Activated CD4-positive, alpha-beta memory T cell treated with anti-CD3 and anti-CD28 coated beads, Interleukin-2, amount 10 ng/mL, durations not matched to agents 7 days and 5 days (primary cell): ENCODE results near the gene PPP2R3B. TPM values are rescaled to one million over a fixed set of nuclear protein-coding genes. Genes with fewer than 3 reads are reported as not detected.

Source experiments
- CTCF ChIA-PET: fragments of 350-600 bp; sonication (Branson Sonifier 250); formaldehyde crosslinking; loops from one replicate; lab custom pipeline; 2021; ENCODE audit warnings: antibody characterized with exemption, inconsistent platforms; lab: Charles Lee
- POLR2A ChIA-PET: fragments of 350-600 bp; sonication (Branson Sonifier 250); formaldehyde crosslinking; loops from one replicate; lab custom pipeline; 2021; ENCODE audit warnings: antibody characterized with exemption; lab: Charles Lee
- DNase-seq: peaks from one replicate; pipeline ENCODE4 v3.0.0-alpha.2; 2020
- H3K27ac Mint-ChIP-seq: one replicate; pipeline ENCODE4 v1.8.0; 2021; ENCODE audit warnings: mild to moderate bottlenecking, mixed read lengths
- H3K27me3 Mint-ChIP-seq: one replicate; pipeline ENCODE4 v1.8.0; 2021; ENCODE audit warnings: mixed read lengths
- H3K36me3 Mint-ChIP-seq: one replicate; pipeline ENCODE4 v1.8.0; 2021; ENCODE audit warnings: low read depth, mixed read lengths
- H3K4me1 Mint-ChIP-seq: one replicate; pipeline ENCODE4 v1.8.0; 2021; ENCODE audit warnings: mixed read lengths
- H3K4me3 Mint-ChIP-seq: one replicate; pipeline ENCODE4 v1.8.0; 2021; ENCODE audit warnings: mild to moderate bottlenecking, mixed read lengths
- H3K9me3 Mint-ChIP-seq: one replicate; pipeline ENCODE4 v1.8.0; 2021; ENCODE audit warnings: mixed read lengths
- total RNA-seq, 2 experiments: library from RNA; stranded (reverse); gene quantifications; one replicate each; pipeline ENCODE4 v1.2.3, GENCODE V29; 2021

Gene PPP2R3B
- total RNA-seq, 2 experiments from 2014 or later = 26.1 to 26.3 TPM

DNA sequence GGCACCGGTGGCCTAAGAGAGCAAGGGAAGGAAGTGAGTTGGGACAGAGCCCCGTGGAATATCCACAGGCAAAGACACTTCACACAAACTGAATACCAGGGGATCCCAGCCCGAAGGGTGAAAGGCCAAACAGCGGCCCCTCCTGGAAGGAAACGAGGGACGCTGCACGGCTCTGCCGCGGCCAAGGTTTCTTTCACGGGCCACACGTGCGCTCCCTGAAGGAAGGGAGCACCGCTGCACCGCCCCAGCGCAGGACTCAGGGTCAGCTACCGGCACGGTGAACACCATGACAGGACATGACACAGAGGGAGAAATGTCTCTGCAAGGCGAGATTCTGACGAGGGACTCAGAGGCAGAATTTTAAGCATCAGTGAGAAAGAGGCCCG, 36.6 kb downstream of the PPP2R3B start:
- no peak for DNase-seq
- Mint-ChIP-seq H3K4me3 (no peak overlapping the region), H3K4me1 (no peaks in the 10 kb centered on the region), H3K27ac (no peak overlapping the region), H3K27me3 (no peaks in the 10 kb centered on the region), H3K9me3 (no peaks in the 10 kb centered on the region), H3K36me3 (peaks cover 17% of the 10 kb centered on the region)
- ChIA-PET CTCF (no interaction called here), POLR2A (no interaction called here)

DNA sequence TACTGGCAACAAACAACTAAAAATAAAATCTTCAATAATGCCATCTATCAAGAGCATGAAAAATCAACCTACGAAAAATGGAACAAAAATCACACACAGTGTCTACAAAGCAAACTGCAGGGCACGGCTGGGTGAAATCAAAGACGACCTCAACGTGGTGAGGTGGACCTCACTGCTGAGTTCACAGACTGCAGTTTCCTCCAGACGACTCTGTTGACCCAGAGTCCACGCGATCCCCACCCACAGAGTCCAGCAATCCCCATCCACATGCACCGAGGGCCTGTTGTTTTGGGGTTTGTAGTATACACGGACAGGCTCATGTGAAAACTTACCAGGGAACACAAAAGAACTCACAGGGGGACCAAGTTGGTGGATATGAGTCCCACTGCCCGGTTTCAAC, 37.0 kb downstream of the PPP2R3B start:
- Mint-ChIP-seq H3K27me3 (no peaks in the 10 kb centered on the region), H3K27ac (no peak overlapping the region), H3K9me3 (no peaks in the 10 kb centered on the region), H3K4me1 (no peaks in the 10 kb centered on the region), H3K4me3 (no peak overlapping the region), H3K36me3 (peaks cover 18% of the 10 kb centered on the region)
- ChIA-PET CTCF (no interaction called here), POLR2A (no interaction called here)
- DNase-seq = no peak

DNA sequence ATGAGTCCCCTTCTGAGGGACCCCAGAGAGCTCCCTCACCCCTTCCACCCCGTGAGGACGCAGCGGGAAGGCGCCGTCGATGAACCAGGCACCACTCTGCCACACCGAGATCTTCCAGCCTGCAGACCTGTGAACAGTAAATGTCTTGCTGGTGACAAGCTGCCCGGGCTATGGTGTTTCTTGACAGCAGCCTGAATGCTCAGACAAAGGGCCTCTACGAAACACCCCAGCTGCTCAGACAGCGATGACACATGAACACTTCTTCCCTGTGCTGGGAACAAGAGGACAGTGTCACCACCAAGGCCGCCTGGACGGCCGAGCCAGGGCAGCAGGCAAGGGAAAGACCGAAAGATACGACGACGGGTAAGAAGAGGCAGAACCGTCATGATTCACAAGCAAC, 37.5 kb downstream of the PPP2R3B start:
- ChIA-PET CTCF (no interaction called here), POLR2A (no interaction called here)
- no peaks in the 10 kb centered on the region for H3K9me3 Mint-ChIP-seq
- H3K4me1 Mint-ChIP-seq = no peaks in the 10 kb centered on the region
- no peaks in the 10 kb centered on the region for H3K27me3 Mint-ChIP-seq
- no peak overlapping the region for H3K4me3 Mint-ChIP-seq
- no peak for DNase-seq
- H3K27ac Mint-ChIP-seq = no peak overlapping the region
- peaks cover 22% of the 10 kb centered on the region for H3K36me3 Mint-ChIP-seq

DNA sequence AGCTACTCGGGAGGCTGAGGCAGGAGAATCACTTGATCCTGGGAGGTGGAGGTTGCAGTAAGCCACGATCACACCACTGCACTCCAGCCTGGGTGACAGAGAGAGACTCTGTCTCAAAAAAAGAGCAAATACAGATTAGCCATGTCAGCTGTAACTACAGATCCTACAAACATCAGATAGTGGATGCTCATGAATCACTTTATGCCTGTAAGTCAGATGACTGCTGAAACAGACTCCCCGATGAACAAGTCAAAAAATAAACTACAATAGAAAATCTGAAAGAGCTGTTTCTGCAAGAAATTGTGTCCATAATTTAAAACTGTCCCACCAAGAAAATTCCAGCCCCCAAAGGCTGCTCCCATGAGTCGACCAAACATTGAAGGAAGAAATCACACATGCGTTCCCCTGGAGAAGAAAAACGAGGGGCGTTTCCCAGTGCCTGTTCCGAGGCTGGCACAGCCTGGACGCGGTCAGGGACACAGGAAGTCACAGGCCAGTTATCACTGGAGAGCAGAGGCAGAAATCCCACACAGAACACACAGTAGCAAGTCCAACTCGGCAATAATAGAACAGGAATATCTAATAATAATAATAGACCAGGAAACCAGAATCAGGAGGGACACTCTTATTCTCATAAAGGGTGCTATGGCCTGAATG, 38.1 kb downstream of the PPP2R3B start:
- ChIA-PET POLR2A (no interaction called here), CTCF (no interaction called here)
- Mint-ChIP-seq H3K9me3 (no peaks in the 10 kb centered on the region), H3K4me3 (no peak overlapping the region), H3K27me3 (no peaks in the 10 kb centered on the region), H3K4me1 (no peaks in the 10 kb centered on the region), H3K27ac (no peak overlapping the region), H3K36me3 (peaks cover 22% of the 10 kb centered on the region)
- no peak for DNase-seq

DNA sequence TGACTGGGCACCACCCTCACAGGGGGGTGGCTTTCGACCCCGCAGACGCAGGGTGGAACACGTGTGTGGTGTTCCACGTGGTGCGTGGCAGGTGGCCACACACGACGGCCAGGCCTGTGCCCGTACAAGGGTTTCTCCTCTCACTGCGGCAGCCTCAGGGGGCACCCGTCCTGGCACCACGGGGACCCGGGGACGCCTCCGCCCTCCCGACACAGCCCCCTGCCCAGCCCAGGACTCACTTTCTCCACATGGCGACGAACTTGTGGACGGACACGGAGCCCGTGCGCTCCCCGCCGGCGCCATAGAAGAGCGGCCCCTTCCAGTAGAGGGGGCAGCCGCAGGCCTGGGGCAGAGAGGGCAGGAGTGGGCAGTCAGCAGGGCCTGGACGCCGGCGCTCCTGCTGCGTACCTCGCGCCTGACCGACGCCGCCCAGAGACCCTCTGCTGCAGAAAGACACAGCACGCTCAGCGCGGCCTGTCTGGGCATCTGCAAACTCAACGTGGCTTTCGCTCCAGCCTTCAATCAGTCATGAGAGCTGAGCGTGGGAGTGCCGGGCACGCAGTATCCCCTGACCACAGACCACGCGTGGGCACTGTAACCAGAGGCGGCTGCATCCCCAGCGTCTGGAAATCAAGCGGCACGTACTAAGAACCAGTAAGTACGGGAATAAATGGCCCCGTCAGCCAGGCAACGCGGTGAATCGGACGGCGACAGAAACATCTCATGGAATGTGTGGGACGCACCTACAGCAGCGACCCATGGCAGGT, 39.2 kb downstream of the PPP2R3B start:
- H3K9me3 Mint-ChIP-seq = no peaks in the 10 kb centered on the region
- ChIA-PET POLR2A (no interaction called here), CTCF (no interaction called here)
- no peaks in the 10 kb centered on the region for H3K4me1 Mint-ChIP-seq
- H3K4me3 Mint-ChIP-seq = no peak overlapping the region
- DNase-seq = no peak
- peaks cover 22% of the 10 kb centered on the region for H3K36me3 Mint-ChIP-seq
- H3K27ac Mint-ChIP-seq = no peak overlapping the region
- no peaks in the 10 kb centered on the region for H3K27me3 Mint-ChIP-seq

DNA sequence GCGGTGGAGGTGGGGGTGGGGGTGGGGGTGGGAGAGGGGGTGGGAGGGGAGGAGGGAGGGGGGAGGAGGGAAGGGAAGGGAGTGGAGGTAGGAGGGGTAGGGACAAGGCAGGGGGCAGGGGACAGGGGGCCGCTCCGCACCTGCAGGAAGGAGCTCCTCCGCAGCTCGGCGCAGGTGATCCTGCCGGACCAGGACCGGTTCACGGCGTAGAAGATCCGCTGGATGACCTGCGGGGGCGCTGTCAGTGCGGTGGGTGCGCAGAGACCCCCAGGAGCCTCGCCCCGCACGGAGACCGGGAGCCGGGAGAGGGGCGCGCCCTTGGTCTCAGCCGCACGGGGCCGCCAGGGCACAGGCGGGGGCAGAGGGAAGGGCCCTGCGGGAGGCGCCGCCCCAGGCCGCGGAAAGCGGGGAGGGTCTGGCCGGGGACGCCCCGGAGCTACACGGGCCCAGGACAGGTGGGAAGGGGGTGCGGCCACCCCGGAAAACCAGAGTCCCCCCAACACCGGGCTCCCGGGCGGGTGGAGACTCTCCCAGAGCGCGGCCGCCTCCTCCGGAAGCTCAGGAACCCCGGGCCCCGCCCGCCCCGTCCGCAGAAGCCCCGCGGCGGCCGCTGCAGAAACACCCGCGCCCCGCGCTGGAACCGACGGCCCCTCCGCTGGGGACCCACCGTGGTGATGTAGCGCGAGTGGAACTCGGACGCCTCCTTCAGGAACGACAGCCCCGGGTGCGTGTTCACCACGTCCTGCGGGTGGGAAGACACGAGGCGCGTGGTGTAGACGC, 40.5 kb downstream of the PPP2R3B start:
- ChIA-PET POLR2A (no interaction called here), CTCF (no interaction called here)
- Mint-ChIP-seq H3K36me3 (peaks cover 30% of the 10 kb centered on the region), H3K27ac (no peak overlapping the region), H3K4me3 (no peak overlapping the region), H3K27me3 (no peaks in the 10 kb centered on the region), H3K4me1 (no peaks in the 10 kb centered on the region), H3K9me3 (peaks cover 2% of the 10 kb centered on the region)
- DNase-seq = no peak

DNA sequence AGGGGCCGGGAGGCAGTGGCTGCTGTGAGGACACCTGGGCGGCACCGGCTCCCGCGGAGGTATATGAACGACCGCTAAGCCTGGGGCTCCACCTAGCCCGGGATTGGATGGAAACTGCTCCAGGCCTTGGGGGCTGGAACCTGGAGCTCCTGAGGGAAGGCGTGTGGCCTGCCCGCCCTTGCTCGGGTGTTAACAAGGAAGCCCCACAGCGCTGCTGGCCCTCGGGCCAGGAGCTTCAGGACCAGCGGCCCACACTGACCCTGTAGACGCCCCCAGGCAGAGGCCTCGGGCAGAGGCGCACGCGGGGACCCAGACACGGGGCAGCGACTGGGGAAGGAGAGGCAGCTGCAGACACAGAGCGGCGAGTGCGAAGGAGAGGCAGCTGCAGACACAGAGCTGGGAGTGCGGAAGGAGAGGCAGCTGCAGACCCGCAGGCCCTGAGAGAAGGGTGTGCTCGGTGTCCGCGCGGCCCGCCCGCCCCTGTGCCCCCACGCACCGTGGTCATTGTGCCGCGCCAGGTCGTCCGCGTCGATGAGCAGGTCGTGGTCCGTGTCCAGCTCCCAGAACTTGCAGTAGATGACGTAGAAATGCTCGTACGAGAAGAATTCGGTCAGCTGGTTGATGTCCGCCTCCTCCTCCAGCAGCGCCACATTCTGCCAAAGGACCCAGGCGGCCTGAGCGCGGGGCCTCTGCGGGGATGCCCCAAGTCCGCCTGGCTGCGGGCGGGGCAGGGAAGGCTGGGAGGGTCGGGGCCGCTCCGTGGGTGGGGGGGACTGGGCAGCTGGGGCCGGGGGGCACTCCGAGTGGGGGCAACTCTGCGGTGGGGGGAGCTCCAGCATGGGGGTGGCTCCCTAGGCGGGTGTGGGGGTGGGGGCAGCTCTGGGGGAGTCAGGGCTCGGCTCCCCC, 41.4 kb downstream of the PPP2R3B start:
- H3K4me3 Mint-ChIP-seq = no peak overlapping the region
- H3K27me3 Mint-ChIP-seq = no peaks in the 10 kb centered on the region
- H3K36me3 Mint-ChIP-seq = peaks cover 35% of the 10 kb centered on the region
- ChIA-PET POLR2A (no interaction called here), CTCF (no interaction called here)
- H3K27ac Mint-ChIP-seq = no peak overlapping the region
- H3K9me3 Mint-ChIP-seq = peaks cover 2% of the 10 kb centered on the region
- no peak for DNase-seq
- H3K4me1 Mint-ChIP-seq = no peaks in the 10 kb centered on the region

DNA sequence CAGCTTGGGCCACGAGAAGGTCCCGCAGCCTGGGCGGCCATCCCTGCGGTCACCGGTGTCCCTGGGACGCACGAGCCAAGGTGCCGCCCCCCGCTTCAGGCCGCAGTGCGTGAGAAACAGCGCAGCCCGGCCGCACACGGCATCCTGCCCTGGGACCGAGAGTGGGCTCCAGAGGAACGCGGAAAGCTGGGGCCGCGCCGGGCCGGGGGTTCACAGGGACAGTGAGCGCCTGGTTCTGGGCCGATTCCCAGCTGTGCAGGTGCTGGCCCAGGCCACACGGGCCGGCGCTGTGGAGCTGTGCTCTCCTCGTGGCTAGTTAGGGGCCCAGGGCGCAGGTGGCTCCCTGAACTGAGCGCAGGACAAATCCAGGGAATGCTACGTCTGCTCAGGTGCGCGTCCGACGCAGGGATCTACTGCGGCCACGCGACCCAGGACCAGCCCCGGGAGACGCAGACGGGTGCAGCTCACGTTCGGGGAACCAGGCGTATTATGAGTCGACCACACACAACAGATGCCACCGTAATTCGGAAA, 42.3 kb downstream of the PPP2R3B start:
- no peak for DNase-seq
- Mint-ChIP-seq H3K27me3 (no peaks in the 10 kb centered on the region), H3K36me3 (peaks cover 35% of the 10 kb centered on the region), H3K4me1 (no peaks in the 10 kb centered on the region), H3K9me3 (peaks cover 2% of the 10 kb centered on the region), H3K4me3 (no peak overlapping the region), H3K27ac (no peak overlapping the region)
- CTCF ChIA-PET = no interaction called here
- POLR2A ChIA-PET = no interaction called here

DNA sequence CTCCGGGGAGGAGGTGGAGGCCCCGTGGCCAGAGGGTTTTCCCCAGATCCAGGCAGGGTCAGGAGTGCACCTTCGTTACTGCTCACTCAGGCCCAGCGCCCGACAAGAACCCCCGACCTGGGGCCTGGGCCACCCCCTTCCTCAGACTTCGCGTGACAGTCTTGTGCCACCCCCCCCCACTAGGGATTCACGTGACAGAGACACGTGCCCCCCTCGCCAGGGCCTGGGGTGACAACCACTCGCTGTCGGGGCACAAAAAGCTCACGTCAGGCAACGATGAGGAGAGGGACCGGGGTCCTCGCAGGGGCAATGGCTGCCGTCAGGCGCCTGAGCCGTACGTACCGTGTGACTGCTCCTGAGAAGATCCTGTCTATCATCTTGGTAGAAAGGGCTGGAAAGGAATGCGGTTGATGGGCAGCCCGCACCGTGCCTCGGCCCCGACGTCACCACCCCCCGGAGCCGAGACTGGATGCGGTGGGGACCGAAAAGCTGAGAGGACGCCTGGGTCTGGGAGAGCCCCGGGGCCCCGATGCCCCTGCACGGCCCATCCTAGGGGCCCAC, 45.1 kb downstream of the PPP2R3B start:
- Mint-ChIP-seq H3K4me1 (no peaks in the 10 kb centered on the region), H3K4me3 (no peak overlapping the region)
- DNase-seq = no peak

DNA sequence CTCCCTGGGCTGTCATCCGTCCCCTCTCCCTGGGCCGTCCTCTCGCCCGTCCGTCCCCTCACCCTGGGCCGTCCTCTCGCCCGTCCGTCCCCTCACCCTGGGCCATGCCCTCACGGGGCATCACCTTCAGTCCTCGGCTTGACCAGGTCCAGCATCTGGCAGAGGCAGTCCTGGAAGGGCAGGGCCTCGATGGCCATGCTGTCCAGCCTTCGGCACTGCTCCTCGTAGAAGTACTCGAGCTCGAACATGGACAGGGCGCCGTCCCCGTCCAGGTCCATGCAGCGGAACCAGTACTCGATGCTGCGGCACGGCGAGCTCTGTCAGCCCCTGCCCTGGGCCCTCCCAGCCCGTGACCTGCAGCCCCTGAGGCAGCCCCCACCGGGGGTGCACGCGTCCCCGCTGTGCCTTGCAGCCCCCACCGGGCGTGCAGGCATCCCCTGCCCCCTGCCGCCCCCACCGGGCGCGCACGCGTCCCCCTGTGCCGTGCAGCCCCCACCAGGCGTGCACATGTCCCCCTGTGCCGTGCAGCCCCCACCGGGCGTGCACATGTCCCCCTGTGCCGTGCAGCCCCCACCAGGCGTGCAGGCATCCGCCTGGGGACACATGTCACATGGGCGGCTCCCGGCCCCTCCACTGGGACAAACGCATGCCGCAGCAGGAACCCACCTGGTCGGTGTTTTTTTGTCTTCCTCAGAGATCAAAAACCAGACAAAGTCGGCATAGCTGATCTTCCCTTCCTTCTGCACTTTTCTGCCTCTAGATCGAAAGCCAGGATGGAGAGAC, 45.9 kb downstream of the PPP2R3B start:
- H3K4me1 Mint-ChIP-seq = no peaks in the 10 kb centered on the region
- H3K4me3 Mint-ChIP-seq = no peak overlapping the region
- H3K9me3 Mint-ChIP-seq = peaks cover 7% of the 10 kb centered on the region
- H3K36me3 Mint-ChIP-seq = peaks cover 52% of the 10 kb centered on the region
- no peaks in the 10 kb centered on the region for H3K27me3 Mint-ChIP-seq
- H3K27ac Mint-ChIP-seq = no peak overlapping the region
- ChIA-PET CTCF (no interaction called here), POLR2A (no interaction called here)
- no peak for DNase-seq

More for the DNA sequence above, 45.1 kb downstream of the PPP2R3B start:
- Mint-ChIP-seq H3K36me3 (peaks cover 47% of the 10 kb centered on the region), H3K27ac (no peak overlapping the region), H3K9me3 (peaks cover 3% of the 10 kb centered on the region), H3K27me3 (no peaks in the 10 kb centered on the region)
- POLR2A ChIA-PET = no interaction called here
- CTCF ChIA-PET = no interaction called here

DNA sequence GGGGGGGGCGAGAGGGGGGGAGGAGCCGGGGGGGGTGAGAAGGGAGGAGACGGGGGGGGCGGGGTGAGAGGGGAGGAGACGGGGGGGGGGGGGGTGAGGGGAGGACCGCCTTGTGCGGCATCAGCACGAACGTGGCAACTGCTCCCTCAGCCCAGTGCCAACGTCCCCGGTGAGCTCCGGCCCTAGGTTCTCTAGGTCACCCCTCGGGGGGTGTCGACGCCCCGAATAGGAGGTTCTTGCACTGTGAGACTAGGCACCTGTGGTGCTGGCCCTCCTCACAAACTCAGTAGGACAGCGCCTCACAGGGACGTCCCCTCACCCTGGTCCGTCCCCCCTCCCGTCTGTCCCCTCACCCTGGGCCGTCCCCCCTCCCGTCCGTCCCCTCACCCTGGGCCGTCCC, 46.6 kb downstream of the PPP2R3B start:
- ChIA-PET CTCF (no interaction called here), POLR2A (no interaction called here)
- Mint-ChIP-seq H3K36me3 (peaks cover 54% of the 10 kb centered on the region), H3K4me3 (no peak overlapping the region), H3K4me1 (no peaks in the 10 kb centered on the region), H3K27me3 (no peaks in the 10 kb centered on the region), H3K27ac (no peak overlapping the region), H3K9me3 (peaks cover 7% of the 10 kb centered on the region)
- DNase-seq = no peak
